ENCODE results near the gene PACSIN2. TPM values are rescaled to one million over a fixed set of nuclear protein-coding genes. Genes with fewer than 3 reads are reported as not detected.
"Not testable (repeated sequence)": the region's sequence is repeated elsewhere in the genome, so short reads cannot be mapped to it uniquely, and the experiment has no call there.

The PACSIN2 gene
- polyA plus RNA-seq, 3 donors from 2014 or later: 18.4 to 31.6 (median 23.0) TPM

- Mint-ChIP-seq H3K27ac (no peak overlapping the region), H3K4me1 (peaks cover 53 to 67% of the 10 kb centered on the region in 2 donors), H3K27me3 (ENCODE audit: low read depth in 3 of 3) (peaks cover 3 to 8% (median 4%) of the 10 kb centered on the region in 3 donors), H3K4me3 (peak overlapping the region in 1 of 5 donors; percentile 10), H3K9me3 (no peaks in the 10 kb centered on the region), H3K36me3 (peaks cover 0 to 5% (median 4%) of the 10 kb centered on the region in 3 donors)
- DNase-seq: no peak
Measured at GRCh38 chr22:42926768-42927167, 88.2 kb downstream of the PACSIN2 start.

DNA sequence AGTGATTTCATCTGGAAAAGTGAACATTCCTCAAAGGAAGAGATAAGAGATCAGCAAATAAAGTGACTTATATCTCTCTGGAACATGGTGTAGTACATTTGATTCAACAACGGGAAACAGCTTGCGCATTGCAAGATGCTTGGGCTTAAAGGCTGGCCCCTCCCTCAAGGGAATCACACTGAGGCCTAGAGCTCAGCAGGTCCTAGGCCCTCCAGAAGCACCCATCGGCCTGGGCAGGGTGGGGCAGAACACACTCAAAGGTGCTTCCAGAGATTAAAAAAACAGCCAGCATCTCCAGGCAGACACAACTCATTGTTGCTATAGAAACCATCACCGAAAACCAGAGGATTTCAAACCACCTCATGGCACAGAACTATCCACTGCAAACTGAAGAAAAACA lies 88.8 kb downstream of the PACSIN2 start:
- H3K4me1 Mint-ChIP-seq: peaks cover 50 to 60% of the 10 kb centered on the region in 2 donors
- H3K27me3 Mint-ChIP-seq (ENCODE audit: low read depth in 3 of 3): peaks cover 3 to 8% (median 4%) of the 10 kb centered on the region in 3 donors
- peak overlapping the region in 3 of 5 donors; percentile 19 to 65 (median 63) for H3K4me3 Mint-ChIP-seq
- DNase-seq: no peak
- H3K27ac Mint-ChIP-seq: peak overlapping the region; percentile 19 to 78 (median 65)
- H3K9me3 Mint-ChIP-seq: no peaks in the 10 kb centered on the region
- peaks cover 0 to 5% (median 4%) of the 10 kb centered on the region in 3 donors for H3K36me3 Mint-ChIP-seq

DNA sequence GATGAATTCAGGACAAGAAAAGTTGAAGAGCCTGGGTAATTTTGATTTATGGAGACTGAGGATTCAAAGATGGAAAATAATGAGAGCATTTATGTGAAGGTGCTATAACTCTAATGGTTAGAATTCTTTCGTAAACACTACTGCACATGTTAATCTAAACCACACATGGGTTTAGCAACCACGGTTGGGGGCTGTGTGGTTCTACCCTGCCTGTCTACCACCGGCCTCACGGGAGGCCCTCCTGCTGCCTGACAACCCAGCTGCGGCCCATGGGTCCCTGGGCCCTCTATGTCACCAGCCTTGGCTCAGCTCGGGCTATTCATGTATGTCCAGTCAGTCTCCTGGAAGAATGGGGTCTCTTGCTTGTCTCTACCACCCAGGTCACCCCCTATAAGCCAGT lies 89.4 kb downstream of the PACSIN2 start:
- Mint-ChIP-seq H3K4me1 (peaks cover 48 to 55% of the 10 kb centered on the region in 2 donors), H3K36me3 (peaks cover 0 to 5% (median 4%) of the 10 kb centered on the region in 3 donors), H3K27ac (peak overlapping the region; percentile 31 to 78 (median 68)), H3K4me3 (peak overlapping the region; percentile 19 to 65 (median 49)), H3K9me3 (no peaks in the 10 kb centered on the region), H3K27me3 (ENCODE audit: low read depth in 3 of 3) (peaks cover 3 to 8% (median 4%) of the 10 kb centered on the region in 3 donors)
- DNase-seq: peak; percentile 61 to 71 (median 65)

DNA sequence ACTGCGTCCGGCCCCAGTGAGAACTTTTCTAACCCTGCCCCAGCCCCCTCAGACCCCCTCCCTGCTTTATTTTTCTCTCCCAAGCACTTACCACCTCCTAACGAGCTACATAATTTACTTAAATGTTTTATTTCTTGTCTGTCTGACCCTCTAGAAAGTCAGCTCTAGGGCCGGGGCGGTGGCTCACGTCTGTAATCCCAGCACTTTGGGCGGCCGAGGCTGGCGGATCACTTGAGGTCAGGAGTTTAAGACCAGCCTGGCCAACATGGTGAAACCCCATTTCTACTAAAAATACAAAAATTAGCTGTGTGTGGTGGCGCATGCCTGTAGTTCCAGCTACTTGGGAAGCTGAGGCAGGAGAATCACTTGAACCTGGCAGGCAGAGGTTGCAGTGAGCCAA lies 89.9 kb downstream of the PACSIN2 start:
- not testable (repeated sequence) for DNase-seq, H3K9me3 Mint-ChIP-seq
- peak overlapping the region in 2 of 5 donors; percentile 49 to 63 for H3K4me3 Mint-ChIP-seq

GRCh38 chr22:42924436-42924835 lies 90.5 kb downstream of the PACSIN2 start:
- Mint-ChIP-seq H3K4me3 (peak overlapping the region in 4 of 5 donors; percentile 18 to 49 (median 36)), H3K27ac (peak overlapping the region in 3 of 6 donors; percentile 6 to 68 (median 55)), H3K4me1 (peaks cover 44 to 53% of the 10 kb centered on the region in 2 donors), H3K36me3 (peaks cover 0 to 5% (median 4%) of the 10 kb centered on the region in 3 donors), H3K27me3 (ENCODE audit: low read depth in 3 of 3) (peaks cover 0 to 6% (median 2%) of the 10 kb centered on the region in 3 donors), H3K9me3 (no peaks in the 10 kb centered on the region)
- DNase-seq: no peak

More for the DNA sequence above, 89.9 kb downstream of the PACSIN2 start:
- H3K27me3 Mint-ChIP-seq (ENCODE audit: low read depth in 3 of 3); H3K36me3 Mint-ChIP-seq: not testable (repeated sequence)
- Mint-ChIP-seq H3K4me1 (peaks cover 46 to 54% of the 10 kb centered on the region in 2 donors), H3K27ac (peak overlapping the region in 2 of 6 donors; percentile 61 to 68)

DNA sequence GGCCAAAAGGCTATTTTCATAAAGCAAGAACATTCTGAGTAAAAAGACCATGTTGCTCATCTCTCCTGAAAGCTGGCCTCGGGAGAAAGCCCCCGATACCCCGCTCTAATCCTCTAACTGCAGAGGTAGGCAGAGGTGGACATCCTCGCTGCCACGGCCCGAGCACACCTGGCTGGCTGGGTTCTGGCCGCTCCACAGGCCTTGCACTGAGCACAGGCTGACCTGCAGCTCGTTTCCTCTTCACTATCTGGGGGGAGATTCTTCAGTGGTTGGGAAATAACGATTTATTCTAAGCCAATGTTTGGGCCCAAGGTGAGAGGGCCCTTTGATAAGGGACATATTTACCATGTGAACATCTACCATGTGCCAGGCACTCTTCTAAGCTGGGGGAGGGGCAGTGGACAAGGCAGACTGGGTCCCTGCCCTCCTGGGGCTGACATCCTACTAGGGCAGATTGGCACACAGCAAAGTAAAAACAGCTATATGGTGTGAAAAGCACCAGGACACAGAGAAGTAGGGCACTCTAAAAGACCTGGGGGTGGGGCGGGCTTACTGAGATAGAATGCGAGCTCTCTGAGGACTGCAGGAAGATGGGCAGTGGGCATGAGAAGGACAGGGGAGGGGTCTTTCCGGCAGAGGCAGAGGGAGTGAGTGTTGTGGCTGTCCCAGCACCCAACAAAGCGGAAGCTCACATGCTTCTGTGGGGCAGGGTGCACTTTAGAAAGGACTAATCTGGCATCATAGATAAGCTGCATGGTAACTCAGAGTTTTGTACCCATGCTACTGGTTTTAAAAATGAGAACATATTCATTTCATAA lies 92.4 kb downstream of the PACSIN2 start:
- peaks cover 0 to 6% (median 2%) of the 10 kb centered on the region in 3 donors for H3K27me3 Mint-ChIP-seq (ENCODE audit: low read depth in 3 of 3)
- peak overlapping the region; percentile 46 to 70 (median 55) for H3K4me3 Mint-ChIP-seq
- no peaks in the 10 kb centered on the region for H3K9me3 Mint-ChIP-seq
- peak overlapping the region; percentile 15 to 56 (median 52) for H3K27ac Mint-ChIP-seq
- no peak for DNase-seq
- H3K36me3 Mint-ChIP-seq: peaks cover 0 to 3% (median 0%) of the 10 kb centered on the region in 3 donors
- H3K4me1 Mint-ChIP-seq: peaks cover 59 to 68% of the 10 kb centered on the region in 2 donors

DNA sequence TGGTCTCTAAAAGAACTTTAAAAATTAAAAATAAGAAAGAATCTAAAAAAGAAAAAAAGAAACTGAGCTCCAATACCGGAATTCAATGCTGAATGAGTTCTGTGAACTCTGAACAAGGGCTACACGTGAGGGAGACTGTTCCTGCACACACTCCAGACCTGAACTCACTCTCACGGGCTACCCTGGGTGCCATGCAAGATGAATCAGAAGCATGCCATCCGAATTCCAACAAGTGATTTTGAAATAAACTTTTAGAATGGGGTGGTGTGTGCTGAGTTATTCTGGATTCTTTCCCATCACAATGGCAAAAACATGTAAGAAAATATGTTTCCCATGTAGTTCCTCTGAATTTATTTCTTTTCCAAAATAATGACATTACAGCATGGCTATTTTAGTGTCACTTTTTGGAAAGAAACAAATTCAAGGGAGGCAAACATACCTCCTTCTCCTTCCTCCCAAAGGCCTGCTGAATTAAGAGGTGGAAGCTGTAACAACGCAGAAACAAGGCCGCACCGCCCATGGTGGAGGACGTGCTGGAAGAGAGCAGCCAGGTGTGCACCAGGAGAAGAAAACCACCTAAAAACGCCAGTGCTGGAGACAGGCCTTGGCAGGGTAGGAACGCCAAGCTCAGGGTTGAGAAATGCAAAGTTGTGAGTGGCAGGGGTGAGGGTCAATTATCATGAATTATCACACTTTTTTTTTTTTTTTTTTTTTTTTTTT lies 94.7 kb downstream of the PACSIN2 start:
- peak overlapping the region in 1 of 6 donors; percentile 67 for H3K27ac Mint-ChIP-seq
- no peaks in the 10 kb centered on the region for H3K9me3 Mint-ChIP-seq
- H3K36me3 Mint-ChIP-seq: no peaks in the 10 kb centered on the region
- peaks cover 0 to 4% (median 0%) of the 10 kb centered on the region in 3 donors for H3K27me3 Mint-ChIP-seq (ENCODE audit: low read depth in 3 of 3)
- H3K4me1 Mint-ChIP-seq: peaks cover 48 to 55% of the 10 kb centered on the region in 2 donors
- no peak for DNase-seq
- H3K4me3 Mint-ChIP-seq: peak overlapping the region in 1 of 5 donors; percentile 43

GRCh38 chr22:42919199-42919598 lies 95.8 kb downstream of the PACSIN2 start:
- no peak overlapping the region for H3K27ac Mint-ChIP-seq
- H3K4me3 Mint-ChIP-seq: no peak overlapping the region
- peaks cover 0 to 4% (median 0%) of the 10 kb centered on the region in 3 donors for H3K27me3 Mint-ChIP-seq (ENCODE audit: low read depth in 3 of 3)
- H3K4me1 Mint-ChIP-seq: peaks cover 40 to 45% of the 10 kb centered on the region in 2 donors
- no peak for DNase-seq
- no peaks in the 10 kb centered on the region for H3K36me3 Mint-ChIP-seq
- no peaks in the 10 kb centered on the region for H3K9me3 Mint-ChIP-seq

GRCh38 chr22:42918500-42918899 lies 96.4 kb downstream of the PACSIN2 start:
- H3K36me3 Mint-ChIP-seq: no peaks in the 10 kb centered on the region
- H3K27me3 Mint-ChIP-seq (ENCODE audit: low read depth in 3 of 3): peaks cover 0 to 4% (median 0%) of the 10 kb centered on the region in 3 donors
- no peaks in the 10 kb centered on the region for H3K9me3 Mint-ChIP-seq
- H3K27ac Mint-ChIP-seq: no peak overlapping the region
- H3K4me3 Mint-ChIP-seq: peak overlapping the region in 1 of 5 donors; percentile 7
- DNase-seq: no peak
- peaks cover 38 to 41% of the 10 kb centered on the region in 2 donors for H3K4me1 Mint-ChIP-seq

DNA sequence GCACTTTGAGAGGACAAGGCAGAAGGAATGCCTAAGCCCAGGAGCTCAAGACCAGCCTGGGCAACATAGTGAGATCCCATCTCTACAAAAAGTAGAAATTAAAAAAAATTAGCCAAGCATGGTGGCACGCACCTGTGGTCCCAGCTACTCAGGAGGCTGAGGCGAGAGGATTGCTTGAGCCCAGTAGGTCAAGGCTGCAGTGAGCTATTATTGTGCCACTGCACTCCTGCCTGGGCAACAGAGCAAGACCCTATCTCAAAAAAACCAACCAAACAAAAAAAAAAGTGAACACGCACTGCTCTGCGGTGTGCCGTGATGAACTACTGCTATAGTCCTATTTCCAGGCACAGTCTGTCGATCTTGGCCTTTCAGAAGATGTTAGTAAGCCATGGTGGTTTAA lies 97.6 kb downstream of the PACSIN2 start:
- H3K9me3 Mint-ChIP-seq; H3K27ac Mint-ChIP-seq; DNase-seq; H3K4me3 Mint-ChIP-seq; H3K27me3 Mint-ChIP-seq (ENCODE audit: low read depth in 3 of 3); H3K36me3 Mint-ChIP-seq: not testable (repeated sequence)
- peaks cover 28 to 31% of the 10 kb centered on the region in 2 donors for H3K4me1 Mint-ChIP-seq

DNA sequence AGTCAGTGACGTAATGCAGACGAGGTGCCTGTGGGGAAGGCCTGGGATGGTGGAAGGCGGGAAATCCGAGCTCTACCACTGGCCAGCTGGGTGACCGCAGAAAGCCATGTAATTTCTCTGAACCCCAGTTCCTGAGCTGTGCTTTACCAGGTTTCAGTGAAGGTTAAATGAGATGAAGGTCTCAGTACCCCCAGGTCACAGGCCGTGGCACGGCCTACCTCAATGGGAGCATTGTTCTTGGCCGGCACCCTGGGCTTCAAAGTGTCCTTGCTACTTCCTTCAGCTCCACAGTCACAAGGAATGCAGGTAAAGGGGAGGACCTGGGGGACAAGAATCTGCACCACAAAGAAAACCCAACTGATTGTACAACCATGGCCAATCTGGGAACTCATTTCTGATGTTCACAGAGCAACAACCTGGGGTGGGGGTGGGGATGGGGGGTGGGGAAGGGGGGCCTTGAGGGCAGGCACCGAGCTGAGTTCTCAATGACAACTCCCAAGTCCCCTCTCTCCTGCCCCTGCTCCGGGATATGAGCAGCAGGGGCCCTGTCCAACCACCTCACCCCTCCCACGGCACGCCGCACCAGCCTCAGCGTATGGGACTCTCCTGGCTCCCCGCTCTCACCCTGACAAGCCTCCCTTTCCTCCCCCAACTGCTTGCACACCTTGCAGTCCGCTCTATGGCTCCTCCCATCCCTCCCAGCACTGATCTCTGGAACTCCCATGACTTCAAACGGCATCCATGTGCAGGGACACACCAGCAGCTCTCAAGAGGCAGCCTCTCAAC lies 98.8 kb downstream of the PACSIN2 start:
- Mint-ChIP-seq H3K36me3 (peaks cover 0 to 6% (median 0%) of the 10 kb centered on the region in 3 donors), H3K4me3 (no peak overlapping the region), H3K4me1 (peaks cover 24 to 25% of the 10 kb centered on the region in 2 donors), H3K27ac (no peak overlapping the region), H3K9me3 (no peaks in the 10 kb centered on the region), H3K27me3 (ENCODE audit: low read depth in 3 of 3) (no peaks in the 10 kb centered on the region)
- no peak for DNase-seq

DNA sequence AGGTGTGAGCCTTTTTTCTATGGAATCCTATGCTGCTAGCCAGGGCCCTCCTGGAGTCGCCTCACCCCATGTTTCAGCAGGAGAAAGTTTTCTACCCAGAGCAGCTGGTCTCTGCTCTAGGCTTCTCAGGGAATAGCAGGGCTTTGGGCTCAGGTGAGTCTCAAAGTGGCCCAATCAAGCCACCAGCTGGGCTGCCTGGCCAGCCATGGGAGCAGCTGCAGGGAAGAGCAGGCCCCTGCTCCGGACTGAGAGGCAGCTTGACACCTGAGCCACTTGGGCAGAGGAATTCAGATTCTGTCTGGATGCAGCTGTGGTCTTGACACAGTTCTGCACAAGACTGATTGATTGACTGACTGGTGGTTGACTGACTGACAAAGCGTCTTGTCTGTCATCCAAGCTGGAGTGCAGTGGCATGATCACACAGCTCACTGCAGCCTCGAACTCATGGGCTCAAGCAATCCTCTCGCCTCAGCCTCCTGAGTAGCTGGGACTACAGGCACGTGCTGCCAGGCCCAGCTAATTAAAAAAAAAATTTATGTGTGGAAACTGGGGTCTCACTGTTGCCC lies 100.4 kb downstream of the PACSIN2 start:
- H3K36me3 Mint-ChIP-seq: peaks cover 0 to 6% (median 0%) of the 10 kb centered on the region in 3 donors
- no peaks in the 10 kb centered on the region for H3K9me3 Mint-ChIP-seq
- peaks cover 21 to 24% of the 10 kb centered on the region in 2 donors for H3K4me1 Mint-ChIP-seq
- H3K27ac Mint-ChIP-seq: peak overlapping the region in 1 of 6 donors; percentile 78
- no peak for DNase-seq
- no peak overlapping the region for H3K4me3 Mint-ChIP-seq
- no peaks in the 10 kb centered on the region for H3K27me3 Mint-ChIP-seq (ENCODE audit: low read depth in 3 of 3)
